HG03439 (cell line): ENCODE results near the gene CCDC171.
"Not testable (repeated sequence)": the region's sequence is repeated elsewhere in the genome, so short reads cannot be mapped to it uniquely, and the experiment has no call there.

Experiments
- ATAC-seq: cut with Tn5 transposase; IDR thresholded peaks from one replicate; pipeline ENCODE4 v1.9.1; 2021; ENCODE audit warnings: mild to moderate bottlenecking, moderate library complexity; ENCODE audit not compliant: unreplicated experiment

The CCDC171 gene

GRCh38 chr9:15553528-15553898 lies 670 bp downstream of the CCDC171 start:
- peak; percentile 25 for ATAC-seq

GRCh38 chr9:15570769-15571168 lies 17.9 kb downstream of the CCDC171 start:
- ATAC-seq: no peak

DNA sequence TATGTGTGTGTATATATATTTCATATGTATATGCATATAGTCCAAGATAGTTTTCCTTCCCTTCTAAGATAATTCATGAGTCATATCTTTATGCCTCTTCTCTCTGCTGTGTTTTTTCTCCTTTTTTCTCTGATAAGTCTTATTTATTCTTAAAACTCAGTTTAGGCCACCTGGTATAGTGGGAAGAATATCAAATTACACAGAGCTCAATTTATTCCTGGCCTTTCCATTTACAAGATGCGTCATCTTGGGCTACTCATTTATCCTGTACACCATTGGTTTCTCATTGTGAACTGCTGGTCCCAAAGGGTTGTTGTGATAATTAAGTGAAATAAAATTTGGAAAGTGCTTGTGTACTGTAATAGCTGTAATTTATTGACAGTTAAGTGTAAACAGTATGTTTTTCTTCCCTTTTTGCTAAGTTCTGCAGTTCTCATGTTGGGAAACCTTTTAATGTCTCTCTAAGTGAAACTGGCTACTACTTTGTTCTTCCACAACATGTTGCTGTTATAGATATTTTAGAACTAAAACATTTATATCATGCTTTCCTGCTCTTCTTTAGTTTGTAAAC lies 19.4 kb downstream of the CCDC171 start:
- no peak for ATAC-seq

GRCh38 chr9:15576350-15577050 lies 23.7 kb downstream of the CCDC171 start:
- ATAC-seq: no peak

- no peak for ATAC-seq
These were observed 25.9 kb downstream of the CCDC171 start for GRCh38 chr9:15578714-15579113.

- ATAC-seq: no peak
These were observed 31.5 kb downstream of the CCDC171 start for GRCh38 chr9:15584379-15584778.

GRCh38 chr9:15592317-15592716 lies 39.5 kb downstream of the CCDC171 start:
- ATAC-seq: no peak

GRCh38 chr9:15592940-15593339 lies 40.1 kb downstream of the CCDC171 start:
- not testable (repeated sequence) for ATAC-seq

- ATAC-seq: not testable (repeated sequence)
These were observed 48.0 kb downstream of the CCDC171 start for GRCh38 chr9:15600666-15601330.

- ATAC-seq: peak; percentile 54
These were observed 54.0 kb downstream of the CCDC171 start for GRCh38 chr9:15606643-15607472.

- no peak for ATAC-seq
These were observed 60.1 kb downstream of the CCDC171 start for GRCh38 chr9:15612962-15613361.

- no peak for ATAC-seq
These were observed 64.9 kb downstream of the CCDC171 start for GRCh38 chr9:15617782-15618181.

- ATAC-seq: no peak
These were observed 65.9 kb downstream of the CCDC171 start for GRCh38 chr9:15618540-15619331.

DNA sequence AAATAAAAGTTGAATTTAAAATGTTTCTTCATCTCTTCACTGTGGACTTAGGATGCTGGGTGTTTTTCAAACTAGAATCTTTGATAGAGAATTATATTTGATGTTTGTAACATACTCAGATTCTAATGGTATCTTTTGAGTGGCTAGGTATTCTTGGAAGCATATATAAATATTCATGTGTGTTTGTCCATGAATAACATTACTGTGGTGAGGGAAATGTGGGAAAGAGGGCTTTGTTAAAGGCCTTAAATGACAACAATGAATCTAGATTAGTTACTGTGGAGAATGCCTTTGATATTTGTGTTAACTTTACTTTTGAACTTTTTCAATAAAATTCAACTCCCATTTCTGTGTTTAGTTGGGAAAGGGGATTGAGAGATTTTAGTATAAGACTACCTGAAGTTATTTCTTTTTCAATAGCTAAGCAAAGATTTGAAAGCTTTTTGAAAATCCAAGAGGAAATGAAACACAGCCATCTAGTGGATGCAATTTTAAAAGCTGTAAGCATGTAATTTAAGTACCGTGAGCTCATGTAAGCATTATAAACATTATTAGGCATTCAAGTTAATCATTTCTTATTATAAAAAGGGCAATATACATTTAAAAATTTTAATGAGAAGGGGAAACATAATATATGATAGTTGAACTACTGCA lies 69.6 kb downstream of the CCDC171 start:
- no peak for ATAC-seq

DNA sequence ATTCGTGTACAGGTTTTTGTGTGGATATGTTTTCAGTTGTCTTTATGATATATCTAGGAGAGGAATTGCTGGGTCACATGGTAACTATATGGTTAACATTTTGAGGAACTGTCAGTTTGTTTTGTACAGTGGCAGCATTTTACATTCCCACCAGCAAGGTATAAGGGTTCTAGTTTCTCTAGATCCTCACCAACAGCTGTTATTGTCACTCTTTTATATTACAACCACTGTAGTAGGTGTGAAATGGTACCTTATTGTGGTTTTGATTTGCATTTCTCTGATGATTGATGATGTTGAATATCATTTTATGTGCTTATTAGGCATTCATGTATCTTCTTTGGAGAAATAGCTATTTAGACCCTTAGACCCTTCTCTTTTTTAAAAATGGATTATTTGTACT lies 82.9 kb downstream of the CCDC171 start:
- no peak for ATAC-seq

DNA sequence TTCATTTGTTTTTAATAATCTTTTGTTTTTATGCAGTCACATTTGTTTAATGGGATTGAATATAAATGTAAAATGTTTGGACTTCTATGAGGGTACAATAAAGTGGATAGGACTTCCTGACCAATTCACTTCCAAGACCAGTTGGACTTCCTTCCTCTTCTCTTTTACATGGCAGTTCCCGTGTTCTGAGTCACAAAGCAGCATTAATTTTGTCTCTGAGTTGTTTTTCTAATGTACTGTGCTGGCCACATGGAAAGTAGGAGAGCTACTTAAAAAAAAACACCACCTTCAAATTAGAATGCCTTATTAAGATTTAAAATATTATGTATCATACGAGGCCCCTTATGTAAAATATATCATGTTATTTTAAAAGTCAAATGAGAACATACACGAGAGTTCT lies 87.3 kb downstream of the CCDC171 start:
- ATAC-seq: no peak

DNA sequence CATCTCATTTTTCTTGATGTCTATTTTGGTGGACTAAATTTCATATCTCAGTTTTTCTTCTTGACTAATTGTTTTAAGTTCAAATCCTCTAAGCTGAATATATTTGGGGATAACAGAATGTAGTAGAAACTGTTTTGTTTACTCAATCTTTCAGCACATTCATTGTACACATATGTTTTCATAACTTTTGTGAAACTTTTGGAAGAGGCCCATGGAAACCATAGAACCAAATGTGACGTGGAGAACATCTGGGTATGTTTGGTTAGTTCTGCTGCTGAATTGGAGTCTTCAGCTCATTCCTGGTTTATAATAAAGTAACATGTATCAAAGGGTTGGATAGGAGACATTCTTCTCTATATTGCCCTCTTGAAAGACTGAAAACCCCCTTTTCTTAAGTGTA lies 88.4 kb downstream of the CCDC171 start:
- no peak for ATAC-seq

DNA sequence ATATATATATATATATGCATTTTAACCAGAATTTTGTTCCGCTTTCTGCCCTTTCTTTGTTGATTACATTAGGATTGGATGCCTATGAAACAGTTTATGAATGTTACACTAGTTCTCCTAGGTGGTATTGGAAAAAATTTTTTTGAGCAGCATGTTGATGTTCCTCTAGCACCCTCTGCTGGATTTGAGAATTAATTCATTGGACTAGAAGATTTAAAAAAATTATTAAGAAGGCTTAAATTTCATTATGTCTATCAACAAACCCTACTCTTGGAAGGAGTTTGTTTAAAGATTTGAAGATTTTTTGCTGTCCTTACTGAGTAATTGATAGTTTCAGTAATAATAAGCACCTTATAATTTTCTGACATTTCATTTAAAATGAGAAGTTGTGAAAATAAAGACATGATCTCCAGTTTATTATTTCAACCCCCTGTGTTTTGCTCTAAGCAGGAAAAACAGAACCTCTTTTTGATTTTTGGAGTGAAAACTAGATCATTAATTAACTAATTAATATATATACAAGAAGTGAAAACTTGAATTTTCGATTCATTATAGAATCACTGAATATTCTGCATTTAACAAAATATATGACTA lies 89.6 kb downstream of the CCDC171 start:
- no peak for ATAC-seq

GRCh38 chr9:15670246-15670645 lies 117.4 kb downstream of the CCDC171 start:
- ATAC-seq: no peak

DNA sequence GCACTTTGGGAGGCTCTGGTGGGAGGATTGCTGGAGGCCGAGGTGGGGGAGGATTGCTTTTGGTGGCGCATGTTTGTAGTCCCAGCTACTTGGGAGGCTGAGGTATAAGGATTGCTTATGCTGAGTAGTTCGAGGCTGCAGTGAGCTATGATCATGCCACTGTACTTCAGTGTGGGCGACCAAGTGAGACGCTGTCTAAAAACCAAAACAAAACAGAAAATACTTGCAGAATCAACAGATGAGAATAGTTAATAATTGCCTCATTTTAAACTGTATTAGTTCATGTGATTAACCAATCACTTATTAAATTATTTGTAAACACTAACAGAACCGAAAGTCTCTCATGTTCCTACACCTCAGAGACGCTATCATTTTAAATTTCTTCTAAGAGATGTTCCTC lies 118.1 kb downstream of the CCDC171 start:
- ATAC-seq: no peak
